PFSK-1 (cell line): ENCODE results near the gene GPC6.

Source experiments
- FOXP2 ChIP-seq: optimal IDR thresholded peaks from 2 replicates; pipeline ENCODE3; 2011; ENCODE audit warnings: borderline replicate concordance, control low read depth, inconsistent platforms; ENCODE audit not compliant: insufficient read depth; ENCODE audit errors: extremely low read length, extremely low read depth
- POLR2AphosphoS5 ChIP-seq: IDR thresholded peaks from 2 replicates; pipeline ENCODE4 v1.6.1; 2012; ENCODE audit warnings: low read depth, mild to moderate bottlenecking, control low read depth, low read length, moderate library complexity
- SIN3A ChIP-seq: IDR thresholded peaks from 2 replicates; pipeline ENCODE4 v1.6.1; 2012; ENCODE audit warnings: mild to moderate bottlenecking, low read length, moderate library complexity, borderline replicate concordance; ENCODE audit not compliant: insufficient read depth
- TAF1 ChIP-seq: IDR thresholded peaks from 2 replicates; pipeline ENCODE4 v1.6.1; 2012; ENCODE audit warnings: low read length, control low read depth, borderline replicate concordance; ENCODE audit not compliant: insufficient read depth
- TF ChIP-seq, protein P1 (sequence below), 2 experiments: IDR thresholded peaks; 2 replicates each; pipeline versions ENCODE4 v1.6.1 to v1.8.0; 2011 to 2012; ENCODE audit warnings: low read depth in 2 of 2, low read length in 2 of 2, control low read depth in 1 of 2, inconsistent platforms in 1 of 2, mild to moderate bottlenecking in 1 of 2, moderate library complexity in 1 of 2; ENCODE audit not compliant: insufficient read depth in 1 of 2

DNA sequence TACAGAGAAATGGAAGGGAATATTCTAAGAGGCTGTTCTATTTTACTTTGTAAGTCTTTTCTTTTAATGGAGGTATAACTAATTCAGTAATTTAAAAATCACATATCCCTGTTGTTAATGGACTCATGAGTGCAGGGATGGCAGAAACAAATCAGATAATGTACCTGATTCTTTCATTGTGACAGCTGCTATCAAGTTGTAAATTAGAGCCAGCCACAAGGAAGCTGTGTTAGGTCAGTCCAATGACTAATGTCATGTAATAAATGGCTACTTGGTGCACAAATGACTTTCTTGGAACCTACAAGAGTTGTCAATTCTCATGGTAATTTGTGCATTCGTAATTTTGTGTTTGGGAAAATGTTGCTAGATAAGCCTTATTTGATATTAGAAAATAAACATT, 806.5 kb downstream of the GPC6 start:
- TF ChIP-seq FOXP2 = no peak
- TF ChIP-seq POLR2AphosphoS5 = no peak
- no peak for TF ChIP-seq SIN3A
- TF ChIP-seq TAF1 = no peak
- TF ChIP-seq, protein P1, sequence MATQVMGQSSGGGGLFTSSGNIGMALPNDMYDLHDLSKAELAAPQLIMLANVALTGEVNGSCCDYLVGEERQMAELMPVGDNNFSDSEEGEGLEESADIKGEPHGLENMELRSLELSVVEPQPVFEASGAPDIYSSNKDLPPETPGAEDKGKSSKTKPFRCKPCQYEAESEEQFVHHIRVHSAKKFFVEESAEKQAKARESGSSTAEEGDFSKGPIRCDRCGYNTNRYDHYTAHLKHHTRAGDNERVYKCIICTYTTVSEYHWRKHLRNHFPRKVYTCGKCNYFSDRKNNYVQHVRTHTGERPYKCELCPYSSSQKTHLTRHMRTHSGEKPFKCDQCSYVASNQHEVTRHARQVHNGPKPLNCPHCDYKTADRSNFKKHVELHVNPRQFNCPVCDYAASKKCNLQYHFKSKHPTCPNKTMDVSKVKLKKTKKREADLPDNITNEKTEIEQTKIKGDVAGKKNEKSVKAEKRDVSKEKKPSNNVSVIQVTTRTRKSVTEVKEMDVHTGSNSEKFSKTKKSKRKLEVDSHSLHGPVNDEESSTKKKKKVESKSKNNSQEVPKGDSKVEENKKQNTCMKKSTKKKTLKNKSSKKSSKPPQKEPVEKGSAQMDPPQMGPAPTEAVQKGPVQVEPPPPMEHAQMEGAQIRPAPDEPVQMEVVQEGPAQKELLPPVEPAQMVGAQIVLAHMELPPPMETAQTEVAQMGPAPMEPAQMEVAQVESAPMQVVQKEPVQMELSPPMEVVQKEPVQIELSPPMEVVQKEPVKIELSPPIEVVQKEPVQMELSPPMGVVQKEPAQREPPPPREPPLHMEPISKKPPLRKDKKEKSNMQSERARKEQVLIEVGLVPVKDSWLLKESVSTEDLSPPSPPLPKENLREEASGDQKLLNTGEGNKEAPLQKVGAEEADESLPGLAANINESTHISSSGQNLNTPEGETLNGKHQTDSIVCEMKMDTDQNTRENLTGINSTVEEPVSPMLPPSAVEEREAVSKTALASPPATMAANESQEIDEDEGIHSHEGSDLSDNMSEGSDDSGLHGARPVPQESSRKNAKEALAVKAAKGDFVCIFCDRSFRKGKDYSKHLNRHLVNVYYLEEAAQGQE (IDR thresholded peaks at IDR 0.05; ENCODE audit: insufficient read depth in 1 of 2, low read depth in 2 of 2, low read length in 2 of 2) = no peak
